Activated CD8-positive, alpha-beta memory T cell treated with anti-CD3 and anti-CD28 coated beads, Interleukin-2, amount 50 U/mL, for 1 hour (primary cell): ENCODE measurements around the gene IGSF9B.

Experiments used
- DNase-seq: peaks from one replicate; pipeline ENCODE4 v3.0.0-alpha.2; 2020; ENCODE audit errors: extremely low read depth

IGSF9B gene

GRCh38 chr11:133955945-133956421 is 785 bp downstream of the IGSF9B start:
- no peak for DNase-seq

DNA sequence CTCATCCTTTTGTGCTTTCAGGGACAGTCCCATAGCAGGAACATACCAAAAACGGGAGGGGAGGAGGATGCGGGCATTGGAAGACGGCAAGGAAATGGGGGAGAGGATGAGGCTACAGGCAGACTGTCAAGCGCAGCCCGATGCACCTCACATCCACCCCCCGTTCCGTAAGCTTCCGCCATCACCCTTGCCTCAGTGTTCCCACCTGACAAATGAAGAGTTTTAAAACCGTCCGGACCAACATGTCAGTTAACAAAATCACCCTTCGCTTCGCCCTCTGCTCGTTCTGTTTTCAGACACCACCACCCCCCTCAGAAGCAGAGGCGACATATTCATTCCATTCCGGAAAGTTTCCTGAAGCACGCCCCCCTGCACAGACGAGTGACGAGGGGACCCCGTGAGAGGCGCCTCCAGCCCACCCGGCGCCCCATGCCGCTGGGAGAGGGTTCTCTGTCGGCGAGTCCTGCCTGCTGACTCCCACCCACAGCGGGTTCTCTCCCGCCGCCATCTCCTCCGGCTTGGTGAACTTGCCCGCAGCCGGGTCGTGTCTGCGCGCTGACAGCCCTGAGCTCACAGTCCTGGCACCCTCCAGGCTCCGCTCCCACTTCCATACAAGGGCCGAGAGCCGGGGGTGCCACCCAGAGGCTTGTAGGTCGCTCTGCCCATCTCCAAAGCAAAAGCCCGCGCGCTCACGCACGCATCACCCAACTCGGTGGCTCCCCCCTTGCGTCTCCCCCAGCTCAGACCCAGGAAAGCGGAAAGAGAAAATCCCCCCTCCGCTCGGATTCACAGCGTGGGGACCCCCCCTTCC is 1.5 kb downstream of the IGSF9B start:
- DNase-seq: no peak

GRCh38 chr11:133953999-133954398 is 2.8 kb downstream of the IGSF9B start:
- no peak for DNase-seq

- no peak for DNase-seq
These were observed 3.2 kb downstream of the IGSF9B start for GRCh38 chr11:133953547-133953946.

GRCh38 chr11:133952199-133953190 is 4.3 kb downstream of the IGSF9B start:
- no peak for DNase-seq

DNA sequence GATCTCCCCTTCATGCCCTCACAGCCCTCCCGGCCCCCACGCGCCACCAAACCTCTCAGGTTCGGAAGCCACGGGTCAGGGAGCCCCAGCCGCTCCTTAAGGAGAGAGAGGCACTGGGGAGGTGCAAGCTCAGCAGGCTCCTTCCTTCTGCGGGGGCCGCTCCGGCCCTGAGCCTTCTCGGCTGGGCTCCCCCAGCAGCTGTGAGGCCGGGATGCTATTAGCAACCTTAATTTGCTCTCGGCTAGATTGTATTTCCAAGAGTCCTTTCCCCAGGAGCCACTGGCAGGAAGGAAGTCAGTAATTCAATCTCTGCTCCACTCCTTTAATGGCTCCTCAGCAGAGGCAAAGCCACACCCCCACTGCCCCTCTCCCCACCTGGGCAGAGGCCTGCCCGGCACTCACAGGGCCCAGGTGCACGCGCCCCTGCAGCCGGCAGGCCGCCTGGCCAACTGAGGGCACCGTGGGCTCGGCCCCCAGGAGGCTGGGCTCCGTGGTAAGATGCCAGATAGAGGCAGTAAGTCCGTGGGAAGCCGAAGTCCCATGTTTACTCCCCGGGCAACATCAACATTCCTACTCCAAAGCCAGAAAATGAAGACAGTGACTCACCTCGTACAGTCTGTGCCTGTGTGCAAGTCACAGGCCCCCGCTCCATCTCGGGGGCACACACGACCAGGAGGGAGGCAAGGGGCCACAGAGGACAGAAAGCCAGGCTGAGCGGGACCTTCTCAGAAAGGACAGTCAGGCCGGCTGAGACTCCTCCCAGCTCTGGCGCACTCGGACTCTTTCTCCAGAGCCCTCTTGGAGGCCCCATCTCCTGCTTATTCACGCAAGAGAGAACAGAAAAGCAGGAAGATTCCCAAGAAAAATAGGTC is 5.2 kb downstream of the IGSF9B start:
- no peak for DNase-seq

DNA sequence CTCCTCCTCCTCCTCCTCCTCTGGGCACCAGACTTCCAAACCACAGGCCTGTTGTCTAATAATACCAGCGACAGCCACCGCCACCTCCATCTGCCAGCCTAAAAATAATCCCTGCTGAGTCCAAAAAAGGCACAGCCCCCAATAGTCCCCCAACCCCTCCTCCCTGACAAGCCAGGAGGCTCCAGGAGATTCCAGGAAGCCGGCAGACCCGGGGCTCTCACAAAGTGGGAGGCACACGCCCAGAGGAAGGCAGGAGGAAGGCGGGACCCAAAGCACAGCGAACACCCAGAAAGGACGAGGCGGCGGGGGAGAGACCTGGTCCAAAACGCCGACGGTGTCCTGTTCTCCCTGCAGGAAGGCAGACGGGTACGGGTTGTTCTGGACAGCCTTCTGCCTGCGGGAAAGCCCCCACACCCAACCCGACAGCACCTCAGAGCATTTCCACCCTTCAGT is 5.9 kb downstream of the IGSF9B start:
- DNase-seq: no peak

- DNase-seq: no peak
These were observed 6.3 kb downstream of the IGSF9B start for GRCh38 chr11:133950421-133950820.

DNA sequence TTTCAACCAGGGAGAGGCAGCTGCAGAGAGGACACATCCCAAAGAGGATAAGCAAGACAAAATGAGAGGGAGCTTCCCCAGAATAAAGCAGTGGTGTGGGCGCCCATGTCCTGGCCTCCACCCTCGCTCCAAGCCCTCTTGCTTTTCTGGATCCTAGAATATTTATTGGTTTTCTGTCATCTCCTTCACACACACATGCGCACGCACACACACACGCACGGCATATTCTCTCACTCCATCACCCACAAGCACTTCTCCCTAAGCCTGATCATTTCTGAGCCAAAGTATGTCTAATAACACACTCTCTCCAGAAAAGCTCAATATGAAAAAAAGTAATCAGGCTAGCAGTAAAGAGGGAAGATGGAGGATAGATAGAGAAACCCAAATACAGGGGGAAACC is 7.6 kb downstream of the IGSF9B start:
- no peak for DNase-seq

DNA sequence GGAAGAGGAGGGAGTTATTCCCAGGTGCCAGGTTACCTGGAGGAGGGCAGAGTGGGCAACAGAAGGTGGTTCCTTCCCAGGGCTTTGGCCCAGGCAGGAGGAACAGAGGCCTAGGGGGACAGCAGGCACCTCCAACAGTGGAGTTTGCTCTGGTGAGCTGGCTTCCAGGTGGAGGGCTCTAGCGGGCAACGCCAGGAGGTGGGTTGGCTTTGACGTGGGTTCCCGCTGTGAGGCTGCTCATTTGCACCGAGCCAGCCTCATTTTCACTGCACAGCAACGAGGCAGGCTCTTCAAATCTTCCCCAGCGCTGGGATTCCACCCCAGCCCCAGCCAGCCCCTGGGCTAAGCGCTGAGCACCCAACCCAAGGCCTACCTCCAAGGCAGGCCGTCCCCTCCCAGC is 8.1 kb downstream of the IGSF9B start:
- DNase-seq: no peak

DNA sequence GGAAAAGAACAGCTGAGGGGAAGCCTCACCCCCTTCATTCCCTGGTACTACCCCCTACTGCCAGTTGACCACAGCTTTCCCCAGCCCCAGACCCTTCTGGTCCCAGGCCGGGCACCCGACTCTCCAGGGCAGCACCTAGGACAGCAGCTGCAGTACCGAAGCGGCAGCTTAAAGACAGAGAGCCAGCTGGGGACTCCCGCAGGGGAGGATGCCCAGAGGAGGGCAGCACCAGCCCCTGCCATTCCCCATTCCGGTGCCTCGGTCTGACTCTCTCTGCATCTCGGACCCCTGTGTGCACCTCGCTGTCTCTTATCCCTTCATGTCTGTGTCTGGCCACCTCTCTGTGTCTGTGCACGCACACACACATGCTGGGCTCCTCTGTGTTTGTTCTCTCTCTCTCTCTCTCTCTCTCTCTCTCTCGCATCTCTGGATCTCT is 9.4 kb downstream of the IGSF9B start:
- DNase-seq: no peak

DNA sequence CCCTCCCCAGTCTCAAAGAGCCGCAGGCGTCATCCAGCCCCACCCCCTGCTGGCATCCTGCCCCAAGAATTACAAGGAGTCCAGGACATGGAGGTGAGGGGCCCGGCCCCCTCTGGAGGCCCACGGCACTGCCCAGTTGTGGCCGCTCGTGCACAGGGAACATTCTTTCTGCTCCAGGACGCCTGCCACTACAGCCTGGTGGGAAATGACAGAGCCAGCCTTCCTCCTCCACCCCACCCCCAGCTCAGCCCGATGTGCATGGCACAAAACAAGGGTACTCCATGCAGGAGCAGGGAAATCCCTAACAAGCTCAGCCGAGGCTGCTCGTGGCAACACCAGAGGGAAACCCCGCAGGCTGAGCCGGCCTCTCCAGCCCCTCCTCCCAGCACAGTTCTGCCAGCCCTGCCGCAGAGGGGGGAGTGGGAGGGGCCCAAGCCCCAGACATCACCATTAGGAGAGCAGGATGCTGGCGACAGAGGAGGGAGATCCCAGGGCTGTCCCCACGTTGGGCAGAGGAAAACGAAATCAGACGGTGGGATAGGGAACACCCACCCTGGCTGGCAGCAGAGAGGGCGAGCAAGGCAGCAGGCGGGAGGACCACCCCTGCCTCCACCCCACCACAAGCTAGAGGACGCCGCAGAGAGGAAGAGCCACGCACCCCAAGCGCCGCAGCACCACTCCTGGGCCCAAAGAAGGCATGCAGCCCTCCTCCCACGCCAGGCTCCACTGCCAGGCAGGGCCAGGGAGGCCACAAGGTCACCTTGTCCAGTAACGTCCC is 10.0 kb downstream of the IGSF9B start:
- no peak for DNase-seq

DNA sequence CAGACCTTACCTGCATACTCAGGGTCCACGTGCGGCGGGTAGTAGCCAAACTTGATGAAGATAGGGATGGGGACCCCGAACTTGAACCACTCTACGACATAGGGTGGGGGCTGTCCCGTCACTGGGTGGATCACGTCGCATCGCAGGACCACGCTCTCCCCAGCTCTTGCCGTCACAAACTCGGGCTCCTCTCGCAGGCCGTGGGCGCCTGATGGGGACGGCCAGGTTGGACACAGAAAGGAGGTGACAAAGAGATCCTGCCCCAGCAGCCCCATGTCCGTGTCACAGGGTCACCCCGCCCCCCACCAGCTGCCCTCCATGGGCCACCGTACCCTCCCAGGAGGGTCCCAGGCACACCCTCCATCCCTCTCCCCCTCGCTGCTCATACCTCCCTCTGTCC is 10.7 kb downstream of the IGSF9B start:
- DNase-seq: no peak

DNA sequence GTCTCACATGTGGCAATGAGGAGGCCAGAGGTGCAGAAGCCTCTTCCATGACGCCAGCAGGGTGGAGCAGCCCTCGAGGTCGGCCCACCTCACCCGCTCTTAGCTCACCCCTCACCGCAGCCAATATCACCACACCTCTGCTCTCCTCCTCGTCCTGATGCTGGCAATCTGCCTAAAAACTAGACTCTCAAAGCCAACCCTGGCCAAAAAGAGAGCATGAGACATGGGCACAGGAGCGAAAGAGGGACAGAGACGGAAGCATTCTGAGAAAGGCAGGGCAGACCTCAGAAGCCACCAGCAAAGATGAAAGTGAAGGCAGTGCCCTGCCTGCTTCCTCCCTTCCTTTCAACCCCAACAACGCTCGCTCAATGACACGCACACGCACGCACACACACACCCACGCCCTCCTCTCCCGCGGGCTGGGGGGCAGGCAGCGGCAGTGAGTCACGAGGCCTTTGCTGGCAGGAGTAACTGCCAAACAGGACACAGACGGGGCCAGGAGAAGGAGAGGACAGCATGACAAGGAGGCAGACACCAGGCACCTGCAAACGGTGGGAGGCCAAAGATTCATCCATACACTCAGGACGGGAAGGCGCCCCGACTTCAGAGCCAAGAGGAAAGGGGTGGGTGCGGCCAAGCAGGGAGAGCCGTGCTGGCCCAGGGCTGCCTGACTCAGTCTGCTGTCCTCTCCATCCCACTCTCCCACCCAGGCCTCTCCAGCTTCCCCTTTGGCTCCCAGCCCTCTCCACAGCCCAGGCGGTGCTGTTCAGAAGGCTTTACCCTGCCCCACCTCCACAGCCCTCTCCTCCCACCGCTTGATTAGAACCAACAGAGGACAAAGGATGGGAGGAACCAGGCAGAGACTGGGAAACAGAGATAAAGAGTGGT is 11.4 kb downstream of the IGSF9B start:
- DNase-seq: peak; percentile 93

GRCh38 chr11:133943950-133944698 is 12.6 kb downstream of the IGSF9B start:
- DNase-seq: no peak

- DNase-seq: no peak
These were observed 14.2 kb downstream of the IGSF9B start for GRCh38 chr11:133942577-133942976.

DNA sequence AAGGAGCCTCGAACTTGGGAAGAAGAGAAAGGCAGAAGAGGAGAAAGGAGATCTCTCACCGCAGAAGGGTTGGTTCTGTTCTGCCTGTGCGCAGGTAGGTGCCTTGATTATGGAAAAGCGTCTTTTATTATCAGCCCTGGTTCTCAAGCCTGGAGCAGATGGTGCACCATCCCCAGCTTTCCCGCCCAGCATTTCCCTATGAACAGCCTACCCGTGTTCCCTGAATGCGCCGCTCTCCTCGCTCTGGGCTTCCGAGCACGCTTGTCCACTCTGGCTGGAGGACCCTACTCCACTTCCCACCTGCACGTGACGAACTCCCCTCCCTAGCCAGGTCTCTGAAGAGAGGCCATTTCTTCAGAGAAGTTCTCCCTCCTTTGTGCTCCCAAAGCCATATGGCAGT is 15.2 kb downstream of the IGSF9B start:
- DNase-seq: no peak

- DNase-seq: no peak
These were observed 16.7 kb downstream of the IGSF9B start for GRCh38 chr11:133940034-133940433.

GRCh38 chr11:133939558-133939957 is 17.2 kb downstream of the IGSF9B start:
- no peak for DNase-seq
